Erythroblast (primary cell): ENCODE measurements around the gene ITGA2.

Source experiments
- GATA1 ChIP-seq: IDR thresholded peaks from 2 replicates; pipeline ENCODE4 v1.6.1; 2011; ENCODE audit warnings: low read depth, mild to moderate bottlenecking, control low read depth, low read length, moderate library complexity
- POLR2A ChIP-seq: IDR thresholded peaks from 2 replicates; pipeline ENCODE4 v1.6.1; 2011; ENCODE audit warnings: mild to moderate bottlenecking, low read length

DNA sequence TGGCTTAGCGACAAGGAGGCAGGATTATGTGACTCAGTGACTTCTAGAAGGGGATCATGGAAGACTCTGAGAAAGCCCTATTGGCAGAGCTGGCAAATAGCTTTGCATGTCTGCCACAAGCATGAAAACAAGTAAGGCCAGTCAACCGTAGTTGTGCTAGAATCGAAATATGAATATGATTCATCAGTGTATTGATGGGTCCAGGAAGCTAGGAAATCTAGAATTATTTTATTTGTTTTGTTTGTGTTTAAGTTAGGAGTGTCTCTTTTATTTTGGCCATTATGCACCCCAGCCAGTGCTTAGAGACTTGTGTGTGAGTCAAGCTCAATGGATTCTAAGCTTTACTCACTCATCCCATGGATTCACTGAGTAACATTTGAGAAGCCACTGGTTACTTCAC lies 3.8 kb upstream of the ITGA2 start:
- no peak for TF ChIP-seq POLR2A
- no peak for TF ChIP-seq GATA1
